Panc1 (cell line): Measurements from ENCODE around the gene GATB. TPM values are rescaled to one million over a fixed set of nuclear protein-coding genes. Genes with fewer than 3 reads are reported as not detected.

ENCODE experiments used
- ATAC-seq: fragments of 200-7000 bp; cut with Tn5 transposase; 2 replicates; pipeline ENCODE4 v1.9.1; 2020; ENCODE audit warnings: mild to moderate bottlenecking, moderate library complexity
- BruUV-seq: library from RNA; stranded (reverse); fragments of 400-500 nt; replicated peaks from 2 replicates; lab custom pipeline; 2021; lab: Mats Ljungman, UMichigan
- CTCF ChIA-PET: fragments of 300-600 bp; sonication (Branson Sonifier 250); formaldehyde crosslinking; loops from one replicate; lab custom pipeline; 2022; ENCODE audit warnings: antibody characterized with exemption; lab: Charles Lee
- POLR2A ChIA-PET: fragments of 300-600 bp; sonication (Branson Sonifier 250); formaldehyde crosslinking; loops from one replicate; lab custom pipeline; 2022; ENCODE audit warnings: antibody characterized with exemption; lab: Charles Lee
- DNase-seq: peaks from one replicate; pipeline ENCODE4 v3.0.0-alpha.2; 2010; ENCODE audit warnings: low read depth, low spot score
- H3K27ac ChIP-seq: 2 replicates; pipeline ENCODE4 v1.5.1; 2011; ENCODE audit warnings: mild to moderate bottlenecking, low read length, inconsistent platforms
- H3K27me3 ChIP-seq: fragments of 200-500 bp; sonication (Bioruptor generic); 2 replicates; pipeline ENCODE4 v1.6.0; 2014; ENCODE audit warnings: low read length, inconsistent platforms; ENCODE audit not compliant: control insufficient read depth, insufficient read depth
- H3K36me3 ChIP-seq: fragments of 200-500 bp; sonication (Bioruptor generic); 2 replicates; pipeline ENCODE4 v1.5.1; 2014; ENCODE audit warnings: inconsistent platforms, mild to moderate bottlenecking, low read length, moderate library complexity; ENCODE audit not compliant: control insufficient read depth, insufficient read depth
- H3K4me1 ChIP-seq: 2 replicates; pipeline ENCODE4 v1.5.1; 2011; ENCODE audit warnings: inconsistent platforms, mild to moderate bottlenecking, low read length, moderate library complexity; ENCODE audit not compliant: control insufficient read depth, insufficient read depth
- H3K4me3 ChIP-seq, 2 experiments: 2 replicates each; pipeline ENCODE4 v1.5.1; 2011 to 2012; ENCODE audit warnings: low read depth in 2 of 2, low read length in 2 of 2, mild to moderate bottlenecking in 2 of 2, inconsistent platforms in 1 of 2, moderate library complexity in 1 of 2
- H3K9me3 ChIP-seq: fragments of 200-500 bp; sonication (Bioruptor generic); 2 replicates; pipeline ENCODE4 v1.5.1; 2014; ENCODE audit warnings: low read depth, mild to moderate bottlenecking, inconsistent platforms, low read length, moderate library complexity; ENCODE audit not compliant: control insufficient read depth, insufficient read depth
- POLR2AphosphoS5 ChIP-seq: IDR thresholded peaks from 2 replicates; pipeline ENCODE4 v1.6.1; 2012; ENCODE audit warnings: mild to moderate bottlenecking, low read depth, low read length, moderate library complexity
- SIN3A ChIP-seq: IDR thresholded peaks from 2 replicates; pipeline ENCODE4 v1.6.1; 2012; ENCODE audit warnings: low read depth, mild to moderate bottlenecking, low read length, moderate library complexity, borderline replicate concordance; ENCODE audit not compliant: insufficient read depth
- TCF7L2 ChIP-seq: IDR thresholded peaks from 2 replicates; pipeline ENCODE4 v1.6.1; 2011; ENCODE audit warnings: mild to moderate bottlenecking, low read depth, low read length, inconsistent platforms
- in situ Hi-C: cut with HindIII; loops from 2 replicates; pipeline ENCODE4 v1.10.0; 2016; ENCODE audit warnings: low sequenced_read_pairs, low pct_unique_long_range_greater_than_20kb
- intact Hi-C: fragments of 100-400 bp; cut with micrococcal nuclease; formaldehyde crosslinking; loops from one replicate; pipeline ENCODE4 v1.10.0; 2022; ENCODE audit not compliant: unreplicated experiment
- total RNA-seq: library from RNA; stranded (reverse); gene quantifications from one replicate; pipeline ENCODE4 v1.2.1, GENCODE V29; 2021; ENCODE audit not compliant: unreplicated experiment
- TF ChIP-seq, protein P1 (sequence below), 2 experiments: IDR thresholded peaks; 2 replicates each; pipeline ENCODE4 v1.6.1; 2011 to 2012; ENCODE audit warnings: low read depth in 2 of 2, control low read depth in 1 of 2, low read length in 1 of 2, mild to moderate bottlenecking in 1 of 2, moderate library complexity in 1 of 2; ENCODE audit not compliant: insufficient read depth in 1 of 2
- TF ChIP-seq, protein P2 (sequence below): fragments of 450-650 bp; IDR thresholded peaks from 2 replicates; pipeline ENCODE4 v1.5.1; 2017; ENCODE audit warnings: mild to moderate bottlenecking

The GATB gene
- total RNA-seq, 1 experiment from 2014 or later: 9.7 TPM

GRCh38 chr4:151656058-151656457 lies 104.7 kb downstream of the GATB start:
- no peaks in the 10 kb centered on the region for H3K36me3 ChIP-seq
- no TSS peak for BruUV-seq
- in situ Hi-C loops: no loop called here

DNA sequence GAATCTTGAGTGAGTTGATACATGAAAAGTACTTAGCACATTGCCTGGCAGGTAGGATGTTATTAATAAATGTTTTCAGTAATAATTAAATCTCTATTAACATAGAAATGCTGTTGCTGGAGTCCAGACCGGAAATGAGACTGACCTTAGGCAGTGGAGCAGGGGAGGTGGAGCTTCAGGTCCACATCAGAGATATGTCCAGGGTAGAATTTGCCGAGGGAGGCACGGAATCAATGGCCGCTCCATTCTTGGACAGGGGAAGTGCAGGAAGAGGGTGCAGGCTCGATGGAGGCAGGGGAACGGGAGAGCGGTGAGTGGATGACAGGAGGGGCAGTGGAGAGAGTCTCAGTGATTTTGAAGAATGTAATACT lies 107.3 kb downstream of the GATB start:
- CTCF ChIA-PET: no interaction called here

More at GRCh38 chr4:151656058-151656457, 104.7 kb downstream of the GATB start:
- Histone ChIP-seq H3K4me1 (no peaks in the 10 kb centered on the region), H3K9me3 (no peaks in the 10 kb centered on the region), H3K27ac (no peak overlapping the region), H3K4me3 (no peak overlapping the region), H3K27me3 (no peaks in the 10 kb centered on the region; the same call in 1 of the 2 replicates)
- intact Hi-C loops: no loop called here
- TF ChIP-seq, protein P1, sequence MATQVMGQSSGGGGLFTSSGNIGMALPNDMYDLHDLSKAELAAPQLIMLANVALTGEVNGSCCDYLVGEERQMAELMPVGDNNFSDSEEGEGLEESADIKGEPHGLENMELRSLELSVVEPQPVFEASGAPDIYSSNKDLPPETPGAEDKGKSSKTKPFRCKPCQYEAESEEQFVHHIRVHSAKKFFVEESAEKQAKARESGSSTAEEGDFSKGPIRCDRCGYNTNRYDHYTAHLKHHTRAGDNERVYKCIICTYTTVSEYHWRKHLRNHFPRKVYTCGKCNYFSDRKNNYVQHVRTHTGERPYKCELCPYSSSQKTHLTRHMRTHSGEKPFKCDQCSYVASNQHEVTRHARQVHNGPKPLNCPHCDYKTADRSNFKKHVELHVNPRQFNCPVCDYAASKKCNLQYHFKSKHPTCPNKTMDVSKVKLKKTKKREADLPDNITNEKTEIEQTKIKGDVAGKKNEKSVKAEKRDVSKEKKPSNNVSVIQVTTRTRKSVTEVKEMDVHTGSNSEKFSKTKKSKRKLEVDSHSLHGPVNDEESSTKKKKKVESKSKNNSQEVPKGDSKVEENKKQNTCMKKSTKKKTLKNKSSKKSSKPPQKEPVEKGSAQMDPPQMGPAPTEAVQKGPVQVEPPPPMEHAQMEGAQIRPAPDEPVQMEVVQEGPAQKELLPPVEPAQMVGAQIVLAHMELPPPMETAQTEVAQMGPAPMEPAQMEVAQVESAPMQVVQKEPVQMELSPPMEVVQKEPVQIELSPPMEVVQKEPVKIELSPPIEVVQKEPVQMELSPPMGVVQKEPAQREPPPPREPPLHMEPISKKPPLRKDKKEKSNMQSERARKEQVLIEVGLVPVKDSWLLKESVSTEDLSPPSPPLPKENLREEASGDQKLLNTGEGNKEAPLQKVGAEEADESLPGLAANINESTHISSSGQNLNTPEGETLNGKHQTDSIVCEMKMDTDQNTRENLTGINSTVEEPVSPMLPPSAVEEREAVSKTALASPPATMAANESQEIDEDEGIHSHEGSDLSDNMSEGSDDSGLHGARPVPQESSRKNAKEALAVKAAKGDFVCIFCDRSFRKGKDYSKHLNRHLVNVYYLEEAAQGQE (IDR thresholded peaks at IDR 0.05; ENCODE audit: insufficient read depth in 1 of 2, low read depth in 2 of 2, low read length in 1 of 2): no peak
- TF ChIP-seq SIN3A (no peak), TCF7L2 (no peak), POLR2AphosphoS5 (no peak)
- TF ChIP-seq, protein P2, sequence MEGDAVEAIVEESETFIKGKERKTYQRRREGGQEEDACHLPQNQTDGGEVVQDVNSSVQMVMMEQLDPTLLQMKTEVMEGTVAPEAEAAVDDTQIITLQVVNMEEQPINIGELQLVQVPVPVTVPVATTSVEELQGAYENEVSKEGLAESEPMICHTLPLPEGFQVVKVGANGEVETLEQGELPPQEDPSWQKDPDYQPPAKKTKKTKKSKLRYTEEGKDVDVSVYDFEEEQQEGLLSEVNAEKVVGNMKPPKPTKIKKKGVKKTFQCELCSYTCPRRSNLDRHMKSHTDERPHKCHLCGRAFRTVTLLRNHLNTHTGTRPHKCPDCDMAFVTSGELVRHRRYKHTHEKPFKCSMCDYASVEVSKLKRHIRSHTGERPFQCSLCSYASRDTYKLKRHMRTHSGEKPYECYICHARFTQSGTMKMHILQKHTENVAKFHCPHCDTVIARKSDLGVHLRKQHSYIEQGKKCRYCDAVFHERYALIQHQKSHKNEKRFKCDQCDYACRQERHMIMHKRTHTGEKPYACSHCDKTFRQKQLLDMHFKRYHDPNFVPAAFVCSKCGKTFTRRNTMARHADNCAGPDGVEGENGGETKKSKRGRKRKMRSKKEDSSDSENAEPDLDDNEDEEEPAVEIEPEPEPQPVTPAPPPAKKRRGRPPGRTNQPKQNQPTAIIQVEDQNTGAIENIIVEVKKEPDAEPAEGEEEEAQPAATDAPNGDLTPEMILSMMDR: no peak
- ChIA-PET POLR2A (no interaction called here), CTCF (no interaction called here)
- DNase-seq (no peak), ATAC-seq (no peak)

More for the DNA sequence above, 107.3 kb downstream of the GATB start:
- POLR2A ChIA-PET: no interaction called here
- Histone ChIP-seq H3K36me3 (no peaks in the 10 kb centered on the region), H3K4me3 (no peak overlapping the region), H3K27me3 (no peaks in the 10 kb centered on the region; the same call in 1 of the 2 replicates), H3K9me3 (no peaks in the 10 kb centered on the region), H3K27ac (no peak overlapping the region), H3K4me1 (no peaks in the 10 kb centered on the region)
- no peak for ATAC-seq
- no TSS peak for BruUV-seq
- no peak for DNase-seq
- intact Hi-C loops: no loop called here
- TF ChIP-seq POLR2AphosphoS5 (no peak), SIN3A (no peak), TCF7L2 (no peak)
- TF ChIP-seq, protein P2: no peak
- TF ChIP-seq, protein P1 (IDR thresholded peaks at IDR 0.05; ENCODE audit: insufficient read depth in 1 of 2, low read depth in 2 of 2, low read length in 1 of 2): no peak
- in situ Hi-C loops: no loop called here
